Lower lobe of right lung (tissue), 2 donors: Measurements from ENCODE around the gene AP3D1. TPM values are rescaled to one million over a fixed set of nuclear protein-coding genes. Genes with fewer than 3 reads are reported as not detected.

ENCODE experiments used
- ATAC-seq, 2 donors: fragments of 200-7000 bp; cut with Tn5 transposase; one replicate each; pipeline ENCODE4 v1.9.1; 2020 to 2022; ENCODE audit warnings: mild to moderate bottlenecking in 2 of 2, moderate library complexity in 2 of 2
- DNase-seq: peaks from one replicate; pipeline ENCODE4 v3.0.0-alpha.2; 2020
- H3K27ac ChIP-seq: fragments of 200-600 bp; one replicate; pipeline ENCODE4 v1.8.0; 2022
- H3K27me3 ChIP-seq: fragments of 200-600 bp; one replicate; pipeline ENCODE4 v1.8.0; 2022; ENCODE audit warnings: low read depth
- H3K36me3 ChIP-seq: fragments of 200-600 bp; one replicate; pipeline ENCODE4 v1.8.0; 2022; ENCODE audit warnings: mild to moderate bottlenecking
- H3K4me1 ChIP-seq: fragments of 200-600 bp; one replicate; pipeline ENCODE4 v1.8.0; 2022
- H3K4me3 ChIP-seq: fragments of 200-600 bp; one replicate; pipeline ENCODE4 v1.8.0; 2022; ENCODE audit warnings: mild to moderate bottlenecking
- H3K9me3 ChIP-seq: fragments of 200-600 bp; one replicate; pipeline ENCODE4 v1.8.0; 2022
- intact Hi-C: fragments of 100-400 bp; cut with DNase I; formaldehyde crosslinking; loops from one replicate; pipeline ENCODE4 v1.11.0; 2022
- total RNA-seq: library from RNA; stranded (reverse); fragmentation: NEBNext Ultra II Directional; extraction: Animal tissue kit (Norgen Biotek cat#: 25700); gene quantifications from one replicate; pipeline ENCODE4 v1.2.1, GENCODE V29; 2021
- TF ChIP-seq, protein P1 (sequence below): fragments of 200-600 bp; IDR thresholded peaks from one replicate; pipeline ENCODE4 v1.8.0; 2022; ENCODE audit warnings: antibody characterized with exemption, mild to moderate bottlenecking
- donor health status: DM: no; HTN: yes; CAD: no; lungs with severe emphysema.

AP3D1 gene
- total RNA-seq, 1 donor from 2014 or later = 99.5 TPM

DNA sequence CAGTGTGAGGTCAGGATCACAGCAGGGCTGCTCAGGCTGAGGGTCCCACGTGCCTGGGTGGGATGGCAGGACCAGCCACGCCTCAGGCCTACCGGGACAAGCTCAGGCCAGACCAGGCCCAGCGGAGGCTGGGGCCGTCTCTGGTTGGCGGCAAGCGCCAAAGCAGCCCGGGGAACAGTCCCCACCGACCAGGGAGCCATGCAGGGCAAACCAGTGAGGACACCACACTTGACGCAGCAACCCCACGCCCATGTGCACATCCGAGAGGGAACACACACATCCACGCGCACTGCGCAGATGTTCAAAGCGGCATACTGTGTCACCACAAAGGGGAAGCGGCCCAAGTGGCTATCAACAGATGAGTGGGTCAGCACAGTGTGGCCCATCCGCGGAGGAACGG, 39.5 kb downstream of the AP3D1 start:
- Histone ChIP-seq H3K4me1 (no peaks in the 10 kb centered on the region), H3K27me3 (no peaks in the 10 kb centered on the region), H3K9me3 (no peaks in the 10 kb centered on the region), H3K36me3 (peaks cover 100% of the 10 kb centered on the region), H3K27ac (no peak overlapping the region), H3K4me3 (no peak overlapping the region)
- no peak for ATAC-seq
- DNase-seq = no peak
- TF ChIP-seq, protein P1, sequence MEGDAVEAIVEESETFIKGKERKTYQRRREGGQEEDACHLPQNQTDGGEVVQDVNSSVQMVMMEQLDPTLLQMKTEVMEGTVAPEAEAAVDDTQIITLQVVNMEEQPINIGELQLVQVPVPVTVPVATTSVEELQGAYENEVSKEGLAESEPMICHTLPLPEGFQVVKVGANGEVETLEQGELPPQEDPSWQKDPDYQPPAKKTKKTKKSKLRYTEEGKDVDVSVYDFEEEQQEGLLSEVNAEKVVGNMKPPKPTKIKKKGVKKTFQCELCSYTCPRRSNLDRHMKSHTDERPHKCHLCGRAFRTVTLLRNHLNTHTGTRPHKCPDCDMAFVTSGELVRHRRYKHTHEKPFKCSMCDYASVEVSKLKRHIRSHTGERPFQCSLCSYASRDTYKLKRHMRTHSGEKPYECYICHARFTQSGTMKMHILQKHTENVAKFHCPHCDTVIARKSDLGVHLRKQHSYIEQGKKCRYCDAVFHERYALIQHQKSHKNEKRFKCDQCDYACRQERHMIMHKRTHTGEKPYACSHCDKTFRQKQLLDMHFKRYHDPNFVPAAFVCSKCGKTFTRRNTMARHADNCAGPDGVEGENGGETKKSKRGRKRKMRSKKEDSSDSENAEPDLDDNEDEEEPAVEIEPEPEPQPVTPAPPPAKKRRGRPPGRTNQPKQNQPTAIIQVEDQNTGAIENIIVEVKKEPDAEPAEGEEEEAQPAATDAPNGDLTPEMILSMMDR = no peak
- intact Hi-C loops = no loop called here

DNA sequence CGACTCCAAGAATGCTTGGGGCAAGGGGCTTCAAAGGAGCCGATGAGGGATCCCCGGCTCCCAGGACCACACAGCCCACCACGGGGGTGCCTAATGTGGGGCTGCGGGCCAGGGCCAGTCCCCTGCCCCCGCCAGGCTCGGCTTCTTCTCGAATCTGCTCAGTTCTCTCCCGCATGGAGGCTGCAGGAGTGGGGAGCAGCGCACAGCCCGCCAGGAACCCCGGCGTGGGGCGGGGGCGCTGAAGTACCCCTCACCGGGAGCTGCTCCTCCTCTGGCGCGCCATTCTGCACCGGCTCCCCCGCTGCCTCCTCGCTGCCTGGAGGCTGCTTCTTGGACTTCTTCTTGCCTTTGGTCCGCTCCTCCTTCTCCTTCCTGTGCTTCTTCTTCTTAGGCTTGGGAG, 39.9 kb downstream of the AP3D1 start:
- TF ChIP-seq, protein P1 = no peak
- Histone ChIP-seq H3K9me3 (no peaks in the 10 kb centered on the region), H3K4me1 (no peaks in the 10 kb centered on the region), H3K36me3 (peaks cover 100% of the 10 kb centered on the region), H3K27ac (no peak overlapping the region), H3K4me3 (no peak overlapping the region), H3K27me3 (no peaks in the 10 kb centered on the region)
- intact Hi-C loops = no loop called here
- ATAC-seq (no peak), DNase-seq (no peak)

DNA sequence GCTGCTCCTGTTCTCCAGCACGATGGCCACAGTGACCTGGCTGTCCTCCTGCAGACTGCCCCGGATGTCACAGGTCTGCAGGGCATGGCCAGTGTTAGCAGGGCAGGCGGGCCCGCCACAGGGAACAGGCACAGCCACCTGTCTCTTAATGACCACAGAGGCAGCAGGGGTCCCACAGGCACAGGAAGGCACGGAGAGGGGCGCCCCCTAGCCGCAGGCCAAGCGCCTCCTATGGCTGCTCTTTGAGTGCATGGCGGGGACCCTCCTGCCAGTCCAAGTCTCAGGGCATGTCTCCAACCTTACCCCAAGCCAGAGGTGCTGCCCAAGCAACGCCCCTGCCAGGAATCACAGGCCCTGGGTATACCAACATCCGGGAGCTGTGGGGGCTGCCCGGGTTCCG, 40.5 kb downstream of the AP3D1 start:
- Histone ChIP-seq H3K4me3 (no peak overlapping the region), H3K36me3 (peaks cover 100% of the 10 kb centered on the region), H3K9me3 (no peaks in the 10 kb centered on the region), H3K27ac (no peak overlapping the region), H3K27me3 (no peaks in the 10 kb centered on the region), H3K4me1 (no peaks in the 10 kb centered on the region)
- intact Hi-C loops = no loop called here
- no peak for ATAC-seq
- no peak for DNase-seq
- TF ChIP-seq, protein P1 = no peak

DNA sequence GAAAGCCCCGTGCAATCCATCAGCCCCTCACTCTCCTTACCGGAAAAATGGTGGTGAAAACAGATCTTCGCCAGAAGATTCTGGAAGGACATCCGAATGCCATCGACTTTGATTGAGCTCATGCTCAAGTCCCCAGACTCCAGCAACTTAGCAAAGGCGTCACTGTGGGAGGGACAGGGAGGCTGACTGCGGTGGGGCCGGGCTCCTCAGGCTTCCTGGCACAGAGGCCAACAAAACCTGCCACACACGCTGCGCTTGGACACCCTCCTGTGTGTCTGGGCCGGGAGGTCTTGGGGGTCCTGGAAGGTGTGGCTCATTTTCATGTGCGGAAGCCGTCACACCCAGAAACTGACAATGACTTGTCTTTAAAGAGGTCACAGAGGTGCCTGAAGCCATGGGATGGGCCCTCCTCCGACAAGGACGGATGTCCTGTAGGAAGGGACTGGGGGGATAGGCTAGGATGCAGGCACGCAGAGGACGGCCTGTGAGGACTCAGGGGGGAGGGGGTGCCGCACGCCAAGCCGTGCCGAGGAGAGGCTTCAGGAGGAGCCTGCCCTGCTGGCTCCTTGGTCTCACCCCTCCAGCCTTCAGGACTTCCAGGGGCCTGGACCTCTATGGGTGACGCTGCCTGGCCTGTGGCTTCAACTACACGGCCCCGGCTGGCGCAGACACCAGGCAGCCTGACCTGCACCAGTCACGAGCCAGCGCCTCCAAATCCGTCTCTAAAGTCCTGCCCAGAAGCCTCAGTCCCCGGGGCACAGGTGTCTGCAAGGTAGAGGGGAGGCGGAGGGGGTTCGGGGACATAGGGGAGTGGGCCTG, 42.1 kb downstream of the AP3D1 start:
- no peaks in the 10 kb centered on the region for H3K4me1 ChIP-seq
- peaks cover 96% of the 10 kb centered on the region for H3K36me3 ChIP-seq
- H3K27me3 ChIP-seq = no peaks in the 10 kb centered on the region
- DNase-seq (no peak), ATAC-seq (peak in 1 of 2 donors; percentile 2)
- intact Hi-C loops = no loop called here
- no peak overlapping the region for H3K4me3 ChIP-seq
- H3K27ac ChIP-seq = no peak overlapping the region
- TF ChIP-seq, protein P1 = no peak
- peaks cover 3% of the 10 kb centered on the region for H3K9me3 ChIP-seq

DNA sequence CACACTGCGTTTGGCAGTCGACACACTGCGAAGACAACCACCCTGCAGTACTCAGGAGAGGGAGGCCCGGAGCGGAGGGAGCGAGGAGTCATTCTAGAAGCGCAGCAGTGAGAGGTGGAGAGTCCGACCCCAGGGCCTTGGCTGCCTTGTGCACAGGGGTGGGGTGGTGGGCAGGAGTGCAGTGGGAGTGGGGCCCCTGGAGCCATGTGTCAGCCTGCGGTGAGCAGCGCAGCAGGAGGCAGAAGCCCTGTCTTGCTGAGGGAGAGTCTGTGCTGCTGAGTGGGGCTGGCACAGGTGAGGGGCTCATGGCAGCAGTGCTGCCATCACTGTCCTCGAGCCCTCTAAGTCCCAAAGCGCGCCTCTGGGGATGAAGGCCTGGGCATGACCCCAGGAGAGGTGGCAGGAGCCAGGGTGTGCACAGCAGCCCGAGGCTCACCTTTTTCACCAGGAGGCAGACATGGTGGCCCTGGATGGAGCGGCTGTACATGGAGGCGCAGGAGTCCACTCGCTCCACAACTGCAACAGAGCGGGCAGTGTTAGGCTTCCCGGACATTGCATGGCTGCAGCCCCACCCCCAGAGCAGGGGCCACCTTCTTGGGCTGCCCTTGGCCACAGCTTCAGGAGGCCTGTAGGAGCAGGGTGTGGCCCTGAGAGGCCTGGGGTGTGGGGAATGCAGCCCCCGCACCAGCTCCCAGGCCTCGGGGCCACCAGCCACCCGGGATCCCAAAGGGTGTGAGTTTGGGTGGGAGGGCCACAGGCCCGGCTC, 42.9 kb downstream of the AP3D1 start:
- Histone ChIP-seq H3K4me3 (no peak overlapping the region), H3K9me3 (peaks cover 3% of the 10 kb centered on the region), H3K27me3 (no peaks in the 10 kb centered on the region), H3K27ac (no peak overlapping the region), H3K36me3 (peaks cover 90% of the 10 kb centered on the region), H3K4me1 (no peaks in the 10 kb centered on the region)
- TF ChIP-seq, protein P1 = no peak
- intact Hi-C loops = no loop called here
- ATAC-seq (no peak), DNase-seq (no peak)
